GM19468 (cell line): ENCODE measurements around the gene GDF7.

Experiments used
- ATAC-seq: cut with Tn5 transposase; IDR thresholded peaks from one replicate; pipeline ENCODE4 v1.9.1; 2021; ENCODE audit warnings: mild to moderate bottlenecking, moderate library complexity, moderate number of reproducible peaks; ENCODE audit not compliant: unreplicated experiment; ENCODE audit errors: extremely low read depth

The GDF7 gene

GRCh38 chr2:20656561-20656960 is 10.4 kb upstream of the GDF7 start:
- no peak for ATAC-seq

- no peak for ATAC-seq
Observed at GRCh38 chr2:20657522-20658235, 9.3 kb upstream of the GDF7 start.

- ATAC-seq: no peak
Observed at GRCh38 chr2:20660506-20661420, 6.2 kb upstream of the GDF7 start.

GRCh38 chr2:20661421-20662307 is 5.3 kb upstream of the GDF7 start:
- peak; percentile 26 for ATAC-seq

GRCh38 chr2:20662308-20662937 is 4.5 kb upstream of the GDF7 start:
- no peak for ATAC-seq

- no peak for ATAC-seq
Observed at GRCh38 chr2:20663196-20664070, 3.5 kb upstream of the GDF7 start.

- no peak for ATAC-seq
Observed at GRCh38 chr2:20664071-20664390, 2.9 kb upstream of the GDF7 start.

- no peak for ATAC-seq
Observed at GRCh38 chr2:20664431-20665242, 2.3 kb upstream of the GDF7 start.

GRCh38 chr2:20665243-20666004 is 1.5 kb upstream of the GDF7 start:
- ATAC-seq: no peak

- no peak for ATAC-seq
Observed at GRCh38 chr2:20666005-20666303, 990 bp upstream of the GDF7 start.

- no peak for ATAC-seq
Observed at GRCh38 chr2:20667151-20667530, 197 bp downstream of the GDF7 start.

GRCh38 chr2:20667531-20668401 is 822 bp downstream of the GDF7 start:
- no peak for ATAC-seq

- ATAC-seq: no peak
Observed at GRCh38 chr2:20668451-20668850, 1.5 kb downstream of the GDF7 start.

- no peak for ATAC-seq
Observed at GRCh38 chr2:20668871-20669475, 2.0 kb downstream of the GDF7 start.

- no peak for ATAC-seq
Observed at GRCh38 chr2:20669562-20670314, 2.8 kb downstream of the GDF7 start.
